Measurements from ENCODE around the gene SOX10. TPM values are rescaled to one million over a fixed set of nuclear protein-coding genes. Genes with fewer than 3 reads are reported as not detected.

Gene SOX10
- total RNA-seq, 2 experiments from 2014 or later: not detected

DNA sequence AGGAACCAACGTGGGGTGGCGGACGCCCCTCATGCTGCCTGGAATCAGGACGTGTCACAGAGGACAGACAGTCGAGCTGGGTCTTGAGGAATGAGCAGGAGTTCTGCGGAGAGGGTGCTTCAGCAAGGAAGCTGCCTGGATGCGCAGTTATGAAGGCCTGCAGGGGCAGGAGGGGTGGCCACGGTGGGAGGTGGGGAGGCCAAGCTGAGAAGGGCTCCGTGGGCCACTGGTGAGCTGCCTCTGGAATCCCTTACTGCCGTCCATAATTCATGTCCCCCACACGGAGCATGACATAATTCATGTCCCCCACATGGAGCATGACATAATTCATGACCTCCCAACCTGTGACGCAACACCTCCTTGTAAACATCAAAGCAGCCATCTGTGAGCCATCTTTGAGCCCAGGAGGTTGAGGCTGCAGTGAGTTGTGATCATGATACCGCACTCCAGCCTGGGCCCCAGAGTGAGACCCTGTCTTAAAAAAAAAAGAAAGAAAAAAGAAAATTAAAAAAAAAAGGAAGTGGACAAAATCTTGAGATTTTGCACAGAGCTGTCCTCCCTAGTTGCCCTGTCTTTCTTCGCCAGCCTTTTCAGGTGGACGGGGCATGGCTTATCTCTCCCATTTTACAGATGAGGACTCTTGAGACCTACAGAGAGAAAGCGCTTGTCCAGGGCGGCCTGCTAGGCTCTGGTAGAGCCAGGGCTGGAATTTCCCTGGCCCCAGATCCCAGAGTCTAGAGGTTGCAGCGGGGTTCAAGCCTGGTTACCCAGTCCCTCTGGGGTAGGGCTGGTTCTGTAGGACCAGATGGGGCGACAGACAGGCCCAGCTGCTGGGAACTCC is 48.5 kb upstream of the SOX10 start:
- Histone ChIP-seq H3K79me2 (ENCODE audit: insufficient read depth, low read depth, low read length) (no peaks in the 10 kb centered on the region), H3K36me3 (ENCODE audit: insufficient read depth, low read length) (no peaks in the 10 kb centered on the region), H3K4me3 (ENCODE audit: low read depth, low read length, poor library complexity, severe bottlenecking) (no peak overlapping the region), H2AFZ (ENCODE audit: low read length) (no peak overlapping the region), H3K27ac (ENCODE audit: low read depth, low read length, poor library complexity, severe bottlenecking) (no peak overlapping the region), H3K9me2 (ENCODE audit: insufficient read depth, low read length) (no peaks in the 10 kb centered on the region), H3K4me2 (ENCODE audit: low read length) (no peak overlapping the region), H3K9me3 (ENCODE audit: low read length) (no peaks in the 10 kb centered on the region), H3K4me1 (ENCODE audit: insufficient read depth, low read length, poor library complexity, severe bottlenecking) (peaks cover 14% of the 10 kb centered on the region), H4K20me1 (ENCODE audit: insufficient read depth, low read length) (no peaks in the 10 kb centered on the region)
- DNase-seq (ENCODE audit: low spot score): no peak
- TF ChIP-seq, protein P1, sequence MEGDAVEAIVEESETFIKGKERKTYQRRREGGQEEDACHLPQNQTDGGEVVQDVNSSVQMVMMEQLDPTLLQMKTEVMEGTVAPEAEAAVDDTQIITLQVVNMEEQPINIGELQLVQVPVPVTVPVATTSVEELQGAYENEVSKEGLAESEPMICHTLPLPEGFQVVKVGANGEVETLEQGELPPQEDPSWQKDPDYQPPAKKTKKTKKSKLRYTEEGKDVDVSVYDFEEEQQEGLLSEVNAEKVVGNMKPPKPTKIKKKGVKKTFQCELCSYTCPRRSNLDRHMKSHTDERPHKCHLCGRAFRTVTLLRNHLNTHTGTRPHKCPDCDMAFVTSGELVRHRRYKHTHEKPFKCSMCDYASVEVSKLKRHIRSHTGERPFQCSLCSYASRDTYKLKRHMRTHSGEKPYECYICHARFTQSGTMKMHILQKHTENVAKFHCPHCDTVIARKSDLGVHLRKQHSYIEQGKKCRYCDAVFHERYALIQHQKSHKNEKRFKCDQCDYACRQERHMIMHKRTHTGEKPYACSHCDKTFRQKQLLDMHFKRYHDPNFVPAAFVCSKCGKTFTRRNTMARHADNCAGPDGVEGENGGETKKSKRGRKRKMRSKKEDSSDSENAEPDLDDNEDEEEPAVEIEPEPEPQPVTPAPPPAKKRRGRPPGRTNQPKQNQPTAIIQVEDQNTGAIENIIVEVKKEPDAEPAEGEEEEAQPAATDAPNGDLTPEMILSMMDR (conservative IDR thresholded peaks at IDR 0.05; ENCODE audit: low read length): no peak
- no peak for TF ChIP-seq EZH2phosphoT487 (IDR thresholded peaks at IDR 0.05; ENCODE audit: borderline replicate concordance, low read depth, low read length)
- intact Hi-C loops (cut with micrococcal nuclease; ENCODE audit: unreplicated experiment): no loop called here
- ChIA-PET POLR2A (no interaction called here), CTCF (ENCODE audit: unreplicated experiment) (no interaction called here)
- BruUV-seq (replicated peaks): no TSS peak

DNA sequence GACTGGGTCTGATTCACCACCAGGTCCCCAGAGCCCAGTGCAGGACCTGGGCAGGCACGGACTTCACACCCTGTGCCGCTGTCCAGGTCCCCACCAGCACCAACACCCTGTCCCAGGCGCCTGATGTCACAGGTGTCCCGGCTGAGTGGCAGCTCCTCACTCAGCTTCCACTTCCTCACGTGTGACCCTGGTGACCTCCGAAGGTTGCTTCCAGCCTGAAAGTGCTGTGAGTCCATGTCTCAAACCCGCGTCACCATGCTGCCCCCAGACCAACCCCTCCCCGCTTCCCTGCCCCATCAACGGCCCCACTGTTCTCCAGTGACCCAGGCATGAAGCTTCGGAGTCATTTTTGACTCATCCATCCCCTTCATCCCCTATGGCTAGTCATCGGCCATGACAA is 47.1 kb upstream of the SOX10 start:
- BruUV-seq (replicated peaks): no TSS peak
- CTCF ChIA-PET (ENCODE audit: unreplicated experiment): no interaction called here

More for the DNA sequence above, 47.1 kb upstream of the SOX10 start:
- no peaks in the 10 kb centered on the region for H4K20me1 ChIP-seq (ENCODE audit: insufficient read depth, low read length)
- POLR2A ChIA-PET: no interaction called here
- no peak overlapping the region for H3K4me3 ChIP-seq (ENCODE audit: low read depth, low read length, poor library complexity, severe bottlenecking)
- DNase-seq (ENCODE audit: low spot score): no peak
- TF ChIP-seq EZH2phosphoT487 (IDR thresholded peaks at IDR 0.05; ENCODE audit: borderline replicate concordance, low read depth, low read length): no peak
- TF ChIP-seq, protein P1 (conservative IDR thresholded peaks at IDR 0.05; ENCODE audit: low read length): no peak
- H3K79me2 ChIP-seq (ENCODE audit: insufficient read depth, low read depth, low read length): no peaks in the 10 kb centered on the region
- H3K36me3 ChIP-seq (ENCODE audit: insufficient read depth, low read length): no peaks in the 10 kb centered on the region
- H3K27ac ChIP-seq (ENCODE audit: low read depth, low read length, poor library complexity, severe bottlenecking): no peak overlapping the region
- intact Hi-C loops (cut with micrococcal nuclease; ENCODE audit: unreplicated experiment): no loop called here
- H2AFZ ChIP-seq (ENCODE audit: low read length): no peak overlapping the region
- H3K4me1 ChIP-seq (ENCODE audit: insufficient read depth, low read length, poor library complexity, severe bottlenecking): peaks cover 14% of the 10 kb centered on the region
- H3K9me2 ChIP-seq (ENCODE audit: insufficient read depth, low read length): no peaks in the 10 kb centered on the region
- no peak overlapping the region for H3K4me2 ChIP-seq (ENCODE audit: low read length)
- no peaks in the 10 kb centered on the region for H3K9me3 ChIP-seq (ENCODE audit: low read length)

Data from OCI-LY7 (cell line).